ENCODE measurements around the gene SHANK2.

DNA sequence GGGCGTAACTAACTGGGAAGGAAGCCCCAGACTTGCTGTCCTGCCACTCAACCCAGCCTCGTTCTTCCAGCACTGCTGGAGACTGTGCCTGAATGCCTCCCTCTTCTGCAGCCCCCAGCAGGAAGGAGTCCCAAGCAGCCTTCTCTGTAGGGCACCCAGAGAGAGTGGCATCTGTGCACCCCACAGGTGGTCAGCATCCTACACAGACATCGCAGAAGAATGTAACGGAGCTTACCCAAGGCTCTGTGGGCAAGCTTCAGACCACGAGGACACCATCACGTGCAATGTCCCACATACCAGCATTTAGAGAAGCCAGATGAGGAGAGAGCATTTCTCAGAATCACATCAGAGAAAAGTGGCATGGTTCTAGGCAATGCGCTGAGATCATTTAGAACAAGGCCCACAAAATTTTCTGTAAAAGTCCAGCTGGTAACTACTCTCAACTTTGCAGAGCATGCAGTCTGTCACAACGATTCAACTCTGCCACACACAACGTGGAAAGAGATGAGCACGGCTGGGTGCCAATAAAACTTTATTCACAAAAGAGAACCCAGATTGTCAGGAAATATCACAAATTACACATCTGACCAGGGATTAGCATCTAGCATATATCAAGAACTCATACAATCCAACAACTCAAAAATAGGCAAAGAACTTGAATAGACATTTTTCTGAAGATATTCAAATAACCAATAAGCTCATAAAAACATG is 33.4 kb downstream of the SHANK2 start:
- TF ChIP-seq POLR2AphosphoS5 (IDR thresholded peaks at IDR 0.05), result no peak
- no peak for TF ChIP-seq CTCF (IDR thresholded peaks at IDR 0.05)
